Right lobe of liver (tissue), 4 donors: ENCODE data around the gene LRRC3.

Experiments
- POLR2A ChIP-seq: fragments of 450-650 bp; IDR thresholded peaks from one replicate; pipeline ENCODE4 v1.6.1; 2017; ENCODE audit warnings: antibody characterized with exemption, mild to moderate bottlenecking
- TF ChIP-seq, protein P1 (sequence below), 4 donors: fragments of 200-600 bp in 3 of 4; fragments of 450-650 bp in 1 of 4; IDR thresholded peaks; one replicate each; pipeline versions ENCODE4 v1.5.1 to v1.8.0; 2016 to 2022; ENCODE audit warnings: antibody characterized with exemption in 4 of 4, mild to moderate bottlenecking in 2 of 4
- donor health status: DM: no; HTN: no; CAD: no.
- donor health status: DM: no; HTN: no; CAD: no.
- donor health status: DM: no; HTN: yes; CAD: no.

DNA sequence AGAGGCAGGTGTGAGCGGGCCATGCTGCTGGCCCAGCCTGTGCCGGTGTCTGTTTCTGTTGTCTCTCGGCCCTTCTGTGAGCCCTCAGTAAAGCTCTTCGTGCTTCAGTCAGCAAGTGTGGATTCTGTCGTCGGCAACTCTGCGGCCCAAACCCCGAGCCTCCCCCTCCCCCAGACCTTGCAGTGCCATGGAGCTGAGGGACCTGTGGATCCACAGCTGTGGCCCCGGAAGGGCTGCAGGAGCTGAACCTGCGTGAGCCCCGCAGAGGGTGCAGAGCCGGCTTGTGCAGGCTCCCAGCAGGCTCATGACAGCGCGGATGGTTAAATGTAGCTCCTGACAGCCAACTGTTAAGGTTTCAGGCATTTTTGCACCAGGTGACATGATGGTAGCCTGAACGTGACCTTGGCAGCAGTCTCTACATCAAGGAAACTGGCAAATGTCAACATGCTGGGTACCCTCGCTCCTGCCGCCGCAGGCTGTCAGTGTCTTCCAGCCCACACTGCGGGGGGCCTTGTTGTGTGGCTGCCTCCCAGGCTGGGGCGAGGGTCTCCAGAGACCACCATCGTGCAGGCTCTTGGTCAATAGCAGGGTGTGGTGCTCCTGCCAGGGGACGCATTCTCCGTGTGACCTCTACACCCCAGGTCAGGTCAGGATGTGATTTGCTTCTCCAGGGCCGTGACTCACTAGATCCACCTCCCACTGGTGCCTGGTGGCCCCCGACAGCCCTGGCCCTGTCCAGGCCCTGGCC is 7.0 kb downstream of the LRRC3 start:
- TF ChIP-seq, protein P1, sequence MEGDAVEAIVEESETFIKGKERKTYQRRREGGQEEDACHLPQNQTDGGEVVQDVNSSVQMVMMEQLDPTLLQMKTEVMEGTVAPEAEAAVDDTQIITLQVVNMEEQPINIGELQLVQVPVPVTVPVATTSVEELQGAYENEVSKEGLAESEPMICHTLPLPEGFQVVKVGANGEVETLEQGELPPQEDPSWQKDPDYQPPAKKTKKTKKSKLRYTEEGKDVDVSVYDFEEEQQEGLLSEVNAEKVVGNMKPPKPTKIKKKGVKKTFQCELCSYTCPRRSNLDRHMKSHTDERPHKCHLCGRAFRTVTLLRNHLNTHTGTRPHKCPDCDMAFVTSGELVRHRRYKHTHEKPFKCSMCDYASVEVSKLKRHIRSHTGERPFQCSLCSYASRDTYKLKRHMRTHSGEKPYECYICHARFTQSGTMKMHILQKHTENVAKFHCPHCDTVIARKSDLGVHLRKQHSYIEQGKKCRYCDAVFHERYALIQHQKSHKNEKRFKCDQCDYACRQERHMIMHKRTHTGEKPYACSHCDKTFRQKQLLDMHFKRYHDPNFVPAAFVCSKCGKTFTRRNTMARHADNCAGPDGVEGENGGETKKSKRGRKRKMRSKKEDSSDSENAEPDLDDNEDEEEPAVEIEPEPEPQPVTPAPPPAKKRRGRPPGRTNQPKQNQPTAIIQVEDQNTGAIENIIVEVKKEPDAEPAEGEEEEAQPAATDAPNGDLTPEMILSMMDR (IDR thresholded peaks at IDR 0.05) = no peak
- TF ChIP-seq POLR2A = no peak
